ENCODE measurements around the gene COQ10A.
"Not testable (repeated sequence)": the region's sequence is repeated elsewhere in the genome, so short reads cannot be mapped to it uniquely, and the experiment has no call there.

Gene COQ10A

DNA sequence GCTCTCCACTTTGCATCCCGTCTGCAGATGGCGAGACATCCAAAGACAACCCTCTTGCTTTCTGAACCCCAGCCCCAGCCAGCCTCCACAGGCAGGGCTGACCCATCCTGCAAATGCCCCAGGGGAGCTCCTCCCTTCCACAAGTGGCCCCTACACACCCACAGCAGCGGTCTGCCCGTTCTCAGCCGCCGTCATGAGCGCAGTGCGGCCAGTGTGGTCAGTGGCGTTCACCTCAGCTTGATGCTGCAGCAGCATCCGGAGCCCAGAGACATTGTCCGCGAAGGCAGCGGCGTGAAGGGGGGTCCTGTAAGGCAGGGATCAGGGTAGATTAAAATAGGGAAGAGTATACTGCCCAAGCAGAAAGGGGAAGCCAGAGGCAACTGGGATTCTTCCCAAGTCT, 22.2 kb upstream of the COQ10A start:
- DNase-seq: no peak

GRCh38 chr12:56247923-56248322, 18.8 kb upstream of the COQ10A start:
- no peak for DNase-seq

DNA sequence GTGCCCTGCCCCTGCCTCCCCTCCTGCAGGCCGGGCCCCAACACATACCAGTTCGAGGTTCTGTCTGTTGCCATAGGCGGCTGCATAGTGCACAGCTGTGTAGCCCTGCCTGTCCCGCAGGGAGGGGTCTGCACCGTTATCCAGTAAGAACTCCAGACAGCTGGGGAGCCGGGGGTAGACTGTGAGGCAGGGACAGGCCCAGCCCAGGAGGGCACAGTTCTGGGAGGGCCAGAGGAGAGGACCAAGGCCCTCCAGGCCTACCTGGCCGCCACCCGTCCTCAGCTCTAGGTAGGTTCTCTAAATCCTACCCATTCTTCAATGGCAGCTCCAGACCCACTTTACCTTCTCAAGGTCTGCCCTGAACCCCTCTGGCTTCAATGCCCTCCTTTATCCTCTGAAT, 18.0 kb upstream of the COQ10A start:
- DNase-seq: no peak

GRCh38 chr12:56252649-56253048, 14.1 kb upstream of the COQ10A start:
- DNase-seq: no peak

- DNase-seq: no peak
Measured at GRCh38 chr12:56253091-56253490, 13.7 kb upstream of the COQ10A start.

GRCh38 chr12:56255671-56256070, 11.1 kb upstream of the COQ10A start:
- no peak for DNase-seq

DNA sequence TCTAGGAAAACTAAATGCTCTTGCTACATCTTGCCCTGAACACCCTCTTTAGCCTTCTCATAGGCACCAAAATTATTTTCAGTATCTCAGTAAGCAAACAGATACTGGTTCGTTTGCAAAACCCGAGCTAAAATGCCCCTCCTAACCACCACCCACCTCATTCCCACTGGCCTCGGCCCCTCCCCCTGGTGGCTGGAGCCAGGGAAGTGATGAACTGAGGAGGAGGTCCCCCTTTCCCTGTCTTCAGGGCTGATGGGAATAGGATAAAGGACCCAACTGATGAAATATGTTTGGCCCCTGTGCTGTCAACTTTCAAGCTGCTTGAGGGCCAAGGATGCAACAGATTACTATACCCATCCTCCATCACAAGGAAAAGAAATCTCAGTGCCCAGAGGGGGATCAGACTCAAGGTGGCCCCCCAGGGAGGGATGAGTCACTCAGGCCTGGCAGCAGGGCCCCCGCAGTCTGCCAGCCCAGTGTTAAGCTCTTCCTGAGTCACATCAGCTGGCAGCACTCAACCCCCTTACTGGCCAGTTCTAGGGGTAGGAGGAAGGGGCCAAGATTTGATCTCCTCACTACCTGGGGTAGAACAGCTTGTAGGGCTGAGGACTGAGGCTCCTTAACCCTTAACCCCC, 10.3 kb upstream of the COQ10A start:
- DNase-seq: no peak

DNA sequence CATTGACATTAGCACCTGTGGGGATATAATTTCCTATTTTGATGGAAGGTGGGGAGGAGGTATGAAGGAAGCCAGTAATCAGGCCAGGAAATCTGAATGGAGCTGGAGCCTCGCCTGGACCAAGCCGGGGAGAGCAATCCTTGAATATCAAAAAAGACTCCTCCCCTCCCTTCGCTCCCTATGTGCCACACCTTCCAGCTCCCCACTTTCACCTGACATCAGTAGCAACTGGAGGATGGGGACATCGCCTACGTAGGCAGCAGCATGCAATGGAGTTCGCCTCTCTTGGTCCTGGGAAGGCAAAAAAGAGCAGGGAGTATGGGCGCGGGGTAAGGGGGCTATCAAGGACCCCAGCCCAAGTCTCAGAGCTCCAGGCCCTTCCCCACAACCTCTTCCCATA, 9.7 kb upstream of the COQ10A start:
- no peak for DNase-seq

DNA sequence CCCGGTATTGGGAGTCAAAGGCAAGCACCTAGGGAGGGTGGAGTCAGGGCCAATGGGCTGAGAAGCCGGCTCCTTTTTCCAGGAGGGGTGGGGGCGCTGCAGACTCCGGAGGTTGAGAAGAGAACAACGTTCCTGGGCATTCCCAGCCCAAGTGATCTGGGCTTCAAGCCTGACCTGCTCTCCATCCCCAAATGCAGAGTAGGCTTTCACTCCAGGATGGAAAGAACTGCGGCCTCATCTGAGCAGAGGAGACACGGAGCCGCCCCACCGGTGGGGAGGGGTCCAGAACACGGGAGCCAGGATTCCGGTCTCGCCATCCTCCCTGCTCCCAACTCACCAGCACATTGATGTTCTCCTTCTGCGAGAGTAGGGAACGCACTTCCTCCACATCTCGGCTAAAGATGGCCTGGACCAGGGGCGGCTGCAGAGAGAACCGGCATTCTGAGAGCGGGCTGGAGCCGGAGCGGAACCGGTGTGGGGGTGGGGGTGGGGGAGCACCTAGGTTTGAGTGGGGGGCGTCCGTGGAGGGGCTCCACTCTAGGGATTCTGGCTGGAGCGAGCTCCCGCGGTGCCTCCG, 9.2 kb upstream of the COQ10A start:
- DNase-seq: no peak

DNA sequence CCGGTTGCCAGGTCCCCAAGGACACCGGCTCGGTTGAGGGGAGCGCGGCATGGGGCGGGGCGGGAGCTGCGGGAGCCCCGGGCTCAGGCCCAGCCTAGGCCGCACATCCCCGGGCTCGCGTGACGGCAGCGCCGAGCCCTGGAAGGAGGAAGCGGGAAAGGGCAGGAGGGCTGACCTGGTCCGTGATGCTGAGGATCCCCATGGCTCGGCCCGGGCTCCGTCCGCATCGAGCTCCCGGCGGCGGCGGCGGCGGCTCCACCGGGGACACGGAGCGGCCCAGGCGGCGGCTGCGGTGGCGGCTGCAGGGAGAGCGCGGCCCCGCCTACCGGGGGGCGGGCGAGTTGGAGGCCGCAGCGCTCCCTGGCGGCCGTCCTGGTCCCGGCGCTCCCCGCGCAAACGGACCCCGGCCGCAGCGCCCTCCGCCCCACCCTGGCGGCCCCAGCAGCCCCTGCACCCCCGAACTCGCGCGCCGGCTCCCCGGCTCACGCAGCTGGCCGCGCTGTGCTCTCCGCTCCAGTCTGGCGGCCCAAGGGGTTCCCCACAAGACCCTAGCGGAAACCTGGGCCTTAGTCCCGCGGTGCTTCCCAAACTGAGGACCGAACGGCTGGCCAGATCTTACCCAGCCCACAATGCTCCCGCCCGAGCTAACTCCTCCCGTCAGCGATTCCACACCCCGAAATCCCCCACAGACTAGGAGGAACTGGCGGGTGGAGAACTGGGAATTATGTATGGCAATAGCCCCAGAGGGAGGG, 8.5 kb upstream of the COQ10A start, which contains the start of gene ANKRD52:
ANKRD52 (minus strand) TSS at position 317 of the 752 bp plus-strand sequence; CDS start at position 202, 115 bp downstream.
- DNase-seq: peak; percentile 61

- peak; percentile 42 for DNase-seq
Measured at GRCh38 chr12:56258820-56259183, 7.9 kb upstream of the COQ10A start.

DNA sequence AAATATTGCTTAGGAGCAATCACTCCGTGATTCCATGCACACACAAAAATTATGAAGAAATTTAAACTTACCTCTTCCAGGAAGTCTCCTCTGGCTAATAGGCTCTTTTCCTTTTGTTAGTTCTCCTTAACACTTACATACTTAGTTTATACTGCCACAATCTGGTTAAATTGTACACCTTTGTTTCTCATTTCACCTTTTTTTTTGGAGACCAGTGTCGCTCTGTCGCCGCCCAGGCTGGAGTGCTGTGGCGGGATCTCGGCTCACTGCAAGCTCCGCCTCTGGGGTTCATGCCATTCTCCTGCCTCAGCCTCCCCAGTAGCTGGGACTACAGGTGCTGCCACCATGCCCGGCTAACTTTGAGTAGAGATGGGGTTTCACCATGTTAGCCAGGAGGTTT, 6.4 kb upstream of the COQ10A start:
- DNase-seq: no peak

DNA sequence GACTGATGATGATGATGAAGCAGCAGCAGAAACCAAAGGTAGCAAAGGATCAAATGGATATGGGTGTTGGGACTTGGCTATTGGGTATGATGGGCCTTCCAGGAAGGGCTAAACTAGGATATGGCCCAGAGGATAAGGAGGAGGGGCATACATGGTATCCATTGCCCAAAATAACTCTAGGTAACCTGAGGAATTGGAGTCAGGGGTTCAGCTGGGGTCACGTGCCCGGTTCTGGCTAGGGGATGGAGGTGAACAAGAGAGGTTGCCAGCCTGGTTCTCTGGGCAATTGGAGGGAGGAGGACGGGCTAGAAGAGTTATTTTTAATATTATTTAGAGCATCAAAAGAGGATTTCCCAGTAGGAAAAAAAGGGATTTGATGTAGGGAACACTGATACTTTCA, 5.8 kb upstream of the COQ10A start:
- no peak for DNase-seq

DNA sequence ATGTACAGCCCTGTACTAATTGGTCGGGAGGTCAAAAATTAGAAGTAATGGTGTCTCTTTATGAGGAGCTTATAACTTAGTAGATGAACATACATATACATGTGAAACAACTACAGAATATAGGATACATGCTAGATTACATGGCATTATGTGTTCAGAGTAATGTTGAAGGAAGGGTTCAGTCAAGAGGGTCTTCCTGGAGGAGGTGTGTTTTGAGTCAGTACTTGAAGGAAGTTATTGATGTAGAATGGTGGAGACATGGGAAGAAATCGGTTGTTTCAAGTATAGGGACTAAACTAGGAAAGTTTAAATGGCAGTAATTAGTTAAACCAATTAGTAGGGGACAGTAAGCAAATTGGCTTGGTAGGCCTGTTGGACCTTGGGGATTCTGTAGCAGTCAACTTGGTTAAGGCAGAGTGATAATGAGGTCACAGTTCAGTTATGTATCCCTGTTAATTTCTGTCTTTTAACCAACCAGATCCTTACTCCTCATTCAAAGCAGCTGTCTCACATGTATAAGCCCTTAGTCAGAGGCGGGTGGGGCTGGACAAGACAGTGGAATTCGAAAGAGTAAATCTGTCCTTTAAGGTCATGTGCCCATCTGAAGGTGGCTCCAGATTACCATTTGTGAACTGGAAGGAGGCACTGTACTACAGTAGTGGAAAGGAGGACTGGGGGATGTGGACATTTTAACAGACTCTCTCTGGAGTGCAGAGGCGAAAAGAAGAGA, 5.1 kb upstream of the COQ10A start:
- no peak for DNase-seq

DNA sequence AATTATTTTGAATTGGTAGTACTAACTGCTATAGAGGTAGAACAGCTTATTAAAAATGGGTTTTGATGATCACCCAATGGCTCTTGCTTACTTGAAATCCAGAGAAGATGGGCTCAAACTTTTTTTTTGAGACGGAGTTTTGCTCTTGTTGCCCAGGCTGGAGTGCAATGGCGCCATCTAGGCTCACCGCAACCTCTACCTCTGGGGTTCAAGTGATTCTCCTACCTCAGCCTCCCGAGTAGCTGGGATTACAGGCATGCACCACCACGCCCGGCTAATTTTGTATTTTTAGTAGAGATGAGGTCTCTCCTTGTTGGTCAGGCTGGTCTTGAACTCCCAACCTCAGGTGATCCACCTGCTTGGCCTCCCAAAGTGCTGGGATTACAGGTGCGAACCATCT, 3.8 kb upstream of the COQ10A start:
- not testable (repeated sequence) for DNase-seq

DNA sequence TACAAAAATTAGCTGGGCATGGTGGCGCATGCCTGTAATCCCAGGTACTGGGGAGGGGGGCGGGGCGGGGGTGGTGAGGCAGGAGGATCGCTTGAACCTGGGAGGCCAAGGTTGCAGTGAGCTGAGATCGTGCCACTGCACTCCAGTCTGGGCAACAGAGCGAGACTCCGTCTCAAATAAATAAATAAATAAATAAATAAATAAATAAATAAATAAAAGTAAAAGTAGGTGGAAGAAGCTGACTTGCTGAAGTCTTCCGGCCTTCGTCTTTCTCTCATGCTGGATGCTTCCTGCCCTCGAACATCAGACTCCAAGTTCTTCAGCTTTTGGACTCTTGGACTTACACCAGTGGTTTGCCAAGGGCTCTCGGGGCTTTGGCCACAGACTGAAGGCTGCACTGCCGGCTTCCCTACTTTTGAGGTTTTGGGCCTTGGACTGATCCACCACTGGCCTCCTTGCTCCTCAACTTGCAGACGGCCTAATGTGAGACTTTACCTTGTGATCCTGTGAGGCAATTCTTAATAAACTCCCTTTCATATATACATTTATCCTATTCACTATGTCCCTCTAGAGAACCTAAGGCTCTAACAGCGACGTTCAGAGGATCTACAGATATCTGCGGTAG, 562 bp upstream of the COQ10A start:
- DNase-seq: not testable (repeated sequence)

- peak; percentile 36 for DNase-seq
Measured at GRCh38 chr12:56267443-56268071, 815 bp downstream of the COQ10A start.

DNA sequence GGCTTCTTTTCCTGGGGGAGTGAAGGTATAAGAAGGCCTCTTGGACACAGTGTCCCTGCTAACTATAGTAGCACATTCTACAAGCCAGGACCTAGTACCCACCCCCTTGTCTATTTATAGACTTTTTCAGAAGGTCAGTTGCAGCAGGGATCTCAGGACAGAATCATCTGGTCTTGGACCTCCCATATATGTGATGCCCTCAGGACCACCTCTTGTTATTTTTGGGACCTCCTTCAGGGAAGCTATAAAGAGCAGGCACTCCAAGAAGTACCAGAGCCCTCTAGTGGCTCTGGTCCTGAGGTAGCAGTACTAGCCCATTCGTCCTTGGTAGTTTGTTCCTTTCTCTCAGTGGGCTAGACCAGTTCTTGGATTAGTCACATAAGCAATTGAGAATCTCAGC, 4.3 kb downstream of the COQ10A start:
- DNase-seq: peak; percentile 43

GRCh38 chr12:56272468-56272867, 5.7 kb downstream of the COQ10A start:
- DNase-seq: not testable (repeated sequence)

GRCh38 chr12:56274299-56274698, 7.6 kb downstream of the COQ10A start:
- no peak for DNase-seq

GRCh38 chr12:56278905-56279304, 12.2 kb downstream of the COQ10A start:
- DNase-seq: no peak

GRCh38 chr12:56280849-56281248, 14.1 kb downstream of the COQ10A start:
- DNase-seq: peak; percentile 9

DNA sequence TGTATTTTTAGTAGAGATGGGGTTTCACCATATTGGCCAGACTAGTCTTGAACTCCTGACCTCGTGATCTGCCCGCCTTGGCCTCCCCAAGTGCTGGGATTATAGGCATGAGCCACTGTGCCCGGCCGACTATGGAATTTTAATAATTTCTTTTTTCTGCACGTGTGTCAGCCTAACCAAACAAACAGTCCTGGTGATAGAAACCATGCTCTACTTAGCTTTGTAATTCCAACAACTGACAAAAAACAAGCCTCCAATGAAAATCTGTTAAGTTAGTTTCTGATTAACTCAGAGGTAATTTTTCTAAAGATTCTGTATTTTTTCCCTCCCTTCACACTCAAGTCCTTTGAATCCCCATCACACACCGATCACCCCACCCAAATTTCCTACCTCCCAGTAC, 15.3 kb downstream of the COQ10A start:
- DNase-seq: no peak
